ENCODE data around the gene PPP6R2.
"Not testable (repeated sequence)": the region's sequence is repeated elsewhere in the genome, so short reads cannot be mapped to it uniquely, and the experiment has no call there.

Gene PPP6R2

GRCh38 chr22:50346470-50346869, 3.3 kb downstream of the PPP6R2 start:
- DNase-seq (ENCODE audit: low read depth), result no peak

GRCh38 chr22:50347157-50347556, 4.0 kb downstream of the PPP6R2 start:
- DNase-seq (ENCODE audit: low read depth), result no peak

GRCh38 chr22:50348058-50348457, 4.9 kb downstream of the PPP6R2 start:
- no peak for DNase-seq (ENCODE audit: low read depth)

GRCh38 chr22:50356186-50356585, 13.1 kb downstream of the PPP6R2 start:
- DNase-seq (ENCODE audit: low read depth), result no peak

GRCh38 chr22:50357222-50357621, 14.1 kb downstream of the PPP6R2 start:
- no peak for DNase-seq (ENCODE audit: low read depth)

- no peak for DNase-seq (ENCODE audit: low read depth)
Observed at GRCh38 chr22:50357756-50358155, 14.6 kb downstream of the PPP6R2 start.

GRCh38 chr22:50360578-50360977, 17.5 kb downstream of the PPP6R2 start:
- no peak for DNase-seq (ENCODE audit: low read depth)

GRCh38 chr22:50361222-50361621, 18.1 kb downstream of the PPP6R2 start:
- DNase-seq (ENCODE audit: low read depth), result no peak

- no peak for DNase-seq (ENCODE audit: low read depth)
Observed at GRCh38 chr22:50361688-50362087, 18.6 kb downstream of the PPP6R2 start.

GRCh38 chr22:50363166-50363802, 20.2 kb downstream of the PPP6R2 start:
- DNase-seq (ENCODE audit: low read depth), result no peak

- DNase-seq (ENCODE audit: low read depth), result not testable (repeated sequence)
Observed at GRCh38 chr22:50363803-50364194, 20.7 kb downstream of the PPP6R2 start.

GRCh38 chr22:50367778-50368500, 24.8 kb downstream of the PPP6R2 start:
- DNase-seq (ENCODE audit: low read depth), result no peak

GRCh38 chr22:50371101-50371648, 28.0 kb downstream of the PPP6R2 start:
- no peak for DNase-seq (ENCODE audit: low read depth)

GRCh38 chr22:50376085-50376651, 33.0 kb downstream of the PPP6R2 start:
- DNase-seq (ENCODE audit: low read depth), result no peak

- not testable (repeated sequence) for DNase-seq (ENCODE audit: low read depth)
Observed at GRCh38 chr22:50381021-50381555, 38.0 kb downstream of the PPP6R2 start.

GRCh38 chr22:50396751-50397370, 53.7 kb downstream of the PPP6R2 start:
- no peak for DNase-seq (ENCODE audit: low read depth)

- DNase-seq (ENCODE audit: low read depth), result not testable (repeated sequence)
Observed at GRCh38 chr22:50397371-50398060, 54.4 kb downstream of the PPP6R2 start.

GRCh38 chr22:50398831-50399648, 55.9 kb downstream of the PPP6R2 start:
- no peak for DNase-seq (ENCODE audit: low read depth)

GRCh38 chr22:50399751-50400331, 56.7 kb downstream of the PPP6R2 start:
- DNase-seq (ENCODE audit: low read depth), result peak; percentile 2

- DNase-seq (ENCODE audit: low read depth), result no peak
Observed at GRCh38 chr22:50400406-50400805, 57.3 kb downstream of the PPP6R2 start.

Data from CMK (cell line).